HG03378 (cell line): Measurements from ENCODE around the gene MICAL3.
"Not testable (repeated sequence)": the region's sequence is repeated elsewhere in the genome, so short reads cannot be mapped to it uniquely, and the experiment has no call there.

ENCODE experiments used
- ATAC-seq: cut with Tn5 transposase; IDR thresholded peaks from one replicate; pipeline ENCODE4 v1.9.1; 2021; ENCODE audit warnings: mild to moderate bottlenecking, moderate library complexity; ENCODE audit not compliant: unreplicated experiment

MICAL3 gene

DNA sequence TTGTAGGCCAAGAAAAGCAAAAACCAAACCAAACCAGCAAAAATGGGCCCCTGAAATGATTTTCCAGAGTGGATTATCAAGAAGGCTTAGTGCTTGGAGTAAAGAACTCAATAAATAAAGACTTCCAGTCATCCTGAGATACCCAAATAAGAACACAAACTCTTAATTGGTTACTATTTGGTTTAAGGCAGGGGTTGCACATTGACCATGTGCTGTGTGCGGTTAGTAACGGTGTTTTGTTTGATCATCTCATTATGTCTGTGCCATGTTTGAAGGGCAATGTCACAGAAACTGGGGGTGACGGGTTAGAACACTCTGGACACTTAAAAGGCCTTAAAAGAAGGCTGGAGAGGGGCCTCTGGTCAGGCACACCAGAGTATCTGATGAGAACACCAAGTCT, 9.7 kb upstream of the MICAL3 start:
- no peak for ATAC-seq

DNA sequence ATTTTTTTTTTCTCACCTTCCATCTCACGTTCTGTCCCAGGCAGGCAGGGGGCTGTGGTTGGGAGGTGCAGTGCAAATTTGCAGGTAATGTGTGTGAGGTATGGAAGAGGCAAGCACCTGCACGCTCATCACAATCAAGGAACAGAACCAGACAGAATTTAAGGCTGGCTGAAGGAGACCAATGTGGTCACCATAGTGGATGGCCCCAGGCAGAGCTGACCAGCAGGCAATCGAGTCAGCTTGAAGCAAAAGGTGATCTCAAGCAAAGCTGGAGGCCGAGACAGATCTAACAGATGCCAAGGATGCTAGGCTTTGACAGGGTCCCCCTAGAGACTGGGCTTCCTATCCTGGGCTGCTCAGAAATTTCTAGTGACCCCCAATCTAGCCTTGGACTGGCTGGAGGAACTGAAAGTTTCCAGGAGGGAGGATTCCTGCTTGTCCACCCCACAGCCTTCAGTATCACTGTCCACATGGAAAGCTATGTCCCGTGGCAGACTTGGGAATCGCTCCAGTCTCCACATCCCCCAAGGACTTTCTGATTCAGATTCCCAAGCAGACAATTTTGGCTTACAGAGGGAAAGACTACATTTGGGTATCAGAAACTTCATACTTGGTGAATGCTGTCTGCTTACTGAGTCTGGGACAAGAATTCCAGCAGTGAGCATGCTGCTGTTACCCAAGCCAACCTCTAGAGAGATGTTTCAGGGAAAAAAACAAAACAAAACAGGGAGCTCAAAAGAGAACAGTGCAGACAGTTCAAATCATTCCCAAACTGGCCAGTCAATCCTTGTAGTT, 9.0 kb upstream of the MICAL3 start:
- ATAC-seq = no peak

DNA sequence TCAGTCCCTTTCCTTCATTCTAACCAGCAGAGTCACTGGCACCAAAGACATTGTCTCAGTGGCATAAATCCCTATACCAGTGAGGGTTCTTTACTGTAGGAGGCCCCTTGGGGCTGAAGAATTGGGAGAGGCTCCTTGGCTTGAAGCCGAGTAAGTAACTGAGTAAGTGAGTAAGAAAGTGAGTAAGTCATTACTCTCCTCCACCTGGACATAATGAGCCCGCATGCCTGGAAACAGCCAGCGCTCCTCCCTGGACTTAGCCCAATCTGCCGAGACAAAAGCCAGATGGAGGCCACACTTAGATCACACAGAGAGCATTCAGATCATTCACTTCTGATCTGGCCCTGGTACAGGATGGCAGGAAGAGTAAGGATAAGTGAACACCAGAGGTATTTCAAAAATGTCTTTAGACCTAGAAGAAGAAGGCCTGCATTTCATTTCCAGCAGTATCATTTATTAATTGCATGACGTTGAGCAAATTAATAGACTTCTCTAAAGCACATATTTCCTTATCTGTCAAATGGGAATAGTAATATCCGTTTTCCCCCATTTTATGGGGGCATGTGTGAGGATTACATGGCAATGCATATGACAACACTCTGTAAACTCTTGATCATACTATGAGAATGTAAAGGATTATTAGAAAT, 8.2 kb upstream of the MICAL3 start:
- no peak for ATAC-seq

DNA sequence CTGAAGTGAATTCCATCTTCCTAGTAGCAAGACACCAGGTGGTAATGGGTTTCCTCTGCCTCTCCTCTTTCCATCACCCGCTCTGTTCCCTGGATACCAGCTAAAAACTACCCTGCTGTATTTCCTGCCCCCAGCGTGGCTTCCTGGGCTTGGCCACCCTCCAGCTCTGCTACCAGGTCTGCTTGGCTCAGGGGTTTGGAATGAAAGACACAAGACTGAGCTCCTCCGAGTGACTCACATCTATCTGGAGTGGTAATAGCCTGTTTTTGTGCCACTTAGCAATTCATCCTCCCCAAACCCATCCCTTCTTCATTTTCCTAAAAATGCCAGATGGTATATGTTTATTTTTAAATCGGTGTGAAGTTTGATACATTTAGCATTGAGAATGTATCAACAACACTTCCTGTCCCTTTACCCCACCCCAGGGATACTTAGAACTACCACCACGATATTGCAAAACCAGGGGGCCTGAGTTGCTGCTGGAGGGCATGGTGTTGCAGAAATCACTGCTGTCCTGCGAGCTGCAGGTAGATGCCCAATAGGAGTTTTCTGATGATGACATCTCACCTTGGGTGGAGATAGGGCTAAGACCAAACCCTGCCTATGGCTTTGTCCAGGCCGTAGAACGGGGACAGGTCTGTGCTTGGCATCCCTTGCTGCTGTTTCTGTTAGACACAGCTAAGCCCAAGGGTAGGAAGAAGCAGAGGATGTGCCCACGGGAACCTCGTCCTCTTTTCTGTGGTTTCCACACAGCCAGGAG, 7.5 kb upstream of the MICAL3 start:
- ATAC-seq = no peak

DNA sequence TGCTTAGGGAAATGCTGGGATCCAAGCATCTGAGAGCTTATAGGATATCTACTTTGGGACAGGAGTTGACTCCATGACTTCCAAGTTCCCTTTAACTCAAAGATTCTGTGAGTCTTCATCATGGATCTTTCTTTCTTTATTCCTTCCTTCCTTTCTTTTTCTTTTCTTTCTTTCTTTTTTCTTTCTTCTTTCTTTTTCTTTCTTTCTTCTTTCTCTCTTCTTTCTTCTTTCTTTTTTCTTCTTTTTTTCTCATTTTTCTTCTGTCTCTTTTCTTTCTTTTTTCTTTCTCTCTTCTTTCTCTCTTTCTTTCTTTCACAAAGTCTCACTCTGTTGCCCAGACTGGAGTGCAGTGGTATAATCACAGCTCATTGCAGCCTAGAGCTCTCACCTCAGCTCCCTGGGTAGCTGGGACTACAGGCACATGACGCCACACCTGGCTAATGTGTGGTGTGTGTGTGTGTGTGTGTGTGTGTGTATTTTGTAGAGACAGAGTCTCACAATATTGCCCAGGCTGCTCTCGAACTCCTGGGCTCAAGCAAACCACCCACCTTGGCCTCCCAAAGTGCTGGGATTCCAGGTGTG, 5.4 kb upstream of the MICAL3 start:
- ATAC-seq = no peak

DNA sequence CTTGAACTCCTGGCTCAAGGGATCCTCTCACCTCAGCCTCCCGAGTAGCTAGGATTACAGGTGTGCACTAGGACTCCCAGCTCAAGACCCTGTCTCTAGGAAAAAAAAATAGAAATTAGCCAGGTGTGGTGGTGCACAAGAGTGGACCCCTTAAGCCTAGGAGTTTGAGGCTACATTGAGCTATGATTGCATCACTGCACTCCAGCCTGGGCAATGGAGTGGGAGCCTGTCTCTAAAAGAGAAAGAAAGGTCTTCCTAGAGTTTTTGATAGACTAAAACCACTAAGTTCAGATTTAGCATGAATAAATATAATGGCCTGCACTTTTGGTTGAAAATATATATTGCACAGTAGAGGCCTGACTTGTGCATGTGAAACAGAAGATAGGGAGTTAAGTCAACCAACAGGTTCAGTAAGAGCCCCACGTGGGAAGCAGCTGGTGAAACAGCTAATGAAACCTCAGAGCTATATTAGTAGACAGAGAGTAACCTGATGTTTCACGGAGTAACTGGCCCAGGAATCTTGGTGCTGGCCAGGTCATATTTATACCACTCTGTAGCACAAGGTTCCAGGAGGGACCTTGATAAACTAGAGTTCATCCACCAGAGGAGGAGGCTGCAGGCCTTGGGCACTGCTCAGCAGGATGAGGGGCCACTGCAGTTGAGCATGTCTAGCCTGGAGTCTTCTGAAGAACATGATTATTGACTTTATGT, 4.6 kb upstream of the MICAL3 start:
- no peak for ATAC-seq

DNA sequence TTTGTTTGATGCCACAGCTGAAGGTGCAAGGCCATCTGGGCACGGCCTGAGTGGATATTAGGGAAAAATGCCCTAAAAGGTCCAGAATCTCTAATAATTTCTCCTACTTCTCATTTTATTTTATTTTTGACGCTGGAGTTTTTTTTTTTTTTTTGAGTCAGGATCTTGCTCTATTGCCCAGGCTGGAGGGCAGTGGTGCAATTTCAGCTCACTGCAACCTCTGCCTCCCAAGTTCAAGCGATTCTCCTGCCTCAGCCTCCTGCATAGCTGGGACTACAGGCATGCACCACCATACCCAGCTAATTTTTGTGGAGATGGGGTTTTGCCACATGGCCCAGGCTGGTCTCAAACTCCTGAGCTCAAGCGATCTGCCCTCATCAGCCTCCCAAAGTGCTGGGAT, 1.5 kb upstream of the MICAL3 start:
- not testable (repeated sequence) for ATAC-seq

DNA sequence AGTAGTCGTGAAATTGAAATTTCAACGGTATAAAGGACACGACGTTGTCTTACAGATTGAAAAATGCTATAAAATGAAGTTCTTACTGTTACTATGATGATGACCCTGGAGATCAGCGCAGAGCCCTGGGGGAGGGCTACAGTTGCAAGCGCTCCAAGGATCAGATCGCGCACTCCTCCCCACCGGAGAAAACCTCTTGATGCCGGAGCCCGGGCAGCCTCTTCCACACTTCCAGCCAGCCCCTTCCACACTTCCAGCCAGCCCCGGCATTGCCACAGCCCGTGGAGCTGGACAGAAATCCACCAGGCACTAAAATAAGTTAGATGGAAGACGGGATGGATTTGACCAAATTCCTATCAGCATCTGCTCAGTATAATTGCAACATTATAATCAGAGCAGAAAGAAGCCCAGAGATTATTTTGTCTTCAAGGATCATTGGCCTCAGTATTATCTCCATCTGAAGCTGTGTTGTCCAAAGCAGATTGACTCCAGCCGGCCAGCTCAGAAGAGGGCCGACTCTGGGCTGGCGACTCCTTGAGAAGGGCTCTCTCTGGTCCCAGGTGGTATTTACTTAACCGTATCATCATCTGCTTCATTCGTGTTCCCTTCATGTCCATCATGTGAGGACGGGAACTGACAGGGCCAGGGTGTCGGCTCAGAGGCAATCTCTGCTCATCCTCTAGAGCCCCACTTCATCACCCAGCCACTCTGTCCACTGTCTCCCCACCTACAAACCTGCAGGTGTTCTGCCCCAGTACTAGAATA, 777 bp upstream of the MICAL3 start:
- ATAC-seq = no peak

DNA sequence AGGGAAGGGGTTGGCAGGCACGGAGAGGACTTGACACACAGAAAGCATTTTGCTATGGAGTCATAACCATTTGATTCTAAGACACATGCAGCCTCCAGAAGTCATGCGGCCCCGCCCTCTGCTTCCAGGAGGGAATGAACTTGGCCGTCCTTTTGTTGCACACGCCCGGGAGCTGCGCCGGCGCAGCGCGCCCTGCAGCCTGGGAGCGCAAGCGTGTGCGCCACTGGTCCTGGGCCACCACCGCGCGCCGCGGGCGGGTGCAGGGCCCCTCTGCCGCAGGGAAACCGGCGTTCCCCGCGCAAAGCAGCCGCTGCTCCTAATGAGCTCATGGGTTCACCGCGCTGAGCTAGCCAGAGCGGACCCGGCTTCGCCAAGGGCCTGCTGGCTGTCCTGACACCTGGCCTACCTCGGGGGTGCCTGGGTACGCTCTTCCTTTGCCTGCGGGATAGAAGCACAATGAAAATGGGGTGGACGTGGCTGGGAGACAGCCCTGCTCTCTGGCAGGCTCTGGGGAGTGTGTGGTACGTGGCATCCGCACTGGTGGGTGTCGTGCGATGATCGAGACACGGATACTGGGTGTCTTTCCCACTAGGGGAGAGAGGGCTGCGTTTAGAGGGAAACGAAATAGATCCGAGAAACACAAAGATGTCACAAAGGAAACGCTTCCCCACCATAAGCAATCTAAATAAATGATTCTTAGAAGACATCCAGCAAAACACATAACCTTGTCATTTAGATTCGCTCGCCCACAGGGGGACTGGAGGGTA, 669 bp downstream of the MICAL3 start:
- ATAC-seq = no peak

DNA sequence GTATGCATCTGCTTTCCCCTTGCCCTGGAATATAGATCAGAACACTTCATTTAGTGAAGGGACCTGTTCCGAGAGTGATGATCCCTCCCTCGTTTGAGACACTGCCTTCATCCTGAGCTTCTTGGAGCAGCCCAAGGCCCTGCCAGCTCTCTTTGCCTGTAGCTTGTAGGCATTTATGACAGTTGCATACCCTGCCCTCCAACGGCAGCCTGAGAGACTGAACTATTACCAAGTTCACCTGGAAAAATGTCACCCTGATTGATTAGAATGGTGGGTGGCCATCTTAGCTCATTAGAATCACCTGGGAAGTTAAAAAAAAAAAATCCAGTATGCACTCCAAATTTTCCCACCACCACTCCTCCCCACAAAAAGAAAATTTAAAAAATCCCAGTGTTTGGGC, 1.5 kb downstream of the MICAL3 start:
- ATAC-seq = no peak

DNA sequence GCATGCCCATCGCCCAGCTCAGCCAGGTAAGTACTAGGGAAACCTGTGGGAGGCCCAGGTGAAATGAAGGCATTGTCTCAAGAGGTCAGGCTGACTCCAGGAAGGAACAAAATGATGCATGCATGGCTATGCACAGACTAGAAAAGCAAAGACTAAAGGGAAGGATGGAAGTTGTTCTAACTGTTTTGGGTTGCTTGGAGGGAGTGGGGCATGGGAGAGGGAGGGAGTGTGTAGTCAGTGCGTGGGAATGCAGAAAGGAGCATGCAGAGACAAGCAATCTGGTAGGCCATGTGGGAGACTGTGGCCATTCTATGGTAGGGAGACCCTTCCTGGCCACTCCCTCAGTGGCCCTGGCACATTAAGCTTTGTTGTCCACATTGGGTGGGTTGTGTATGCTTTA, 2.9 kb downstream of the MICAL3 start:
- no peak for ATAC-seq

DNA sequence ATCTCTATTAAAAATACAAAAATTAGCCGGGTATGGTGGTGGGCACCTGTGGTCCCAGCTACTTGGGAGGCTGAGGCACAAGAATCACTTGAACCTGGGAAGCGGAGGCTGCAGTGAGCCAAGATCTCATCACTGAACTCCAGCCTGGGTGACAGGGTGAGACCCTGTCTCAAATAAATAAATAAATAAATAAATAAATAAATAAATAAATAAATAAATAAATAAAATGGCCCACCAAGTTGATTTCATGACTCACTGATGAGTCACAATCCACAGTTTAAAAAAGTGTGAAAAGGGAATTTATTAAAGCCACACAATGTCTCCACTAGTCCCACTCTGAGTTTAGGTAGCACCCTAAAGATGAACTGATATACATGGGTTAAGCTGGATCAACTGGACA, 3.6 kb downstream of the MICAL3 start:
- ATAC-seq = not testable (repeated sequence)

DNA sequence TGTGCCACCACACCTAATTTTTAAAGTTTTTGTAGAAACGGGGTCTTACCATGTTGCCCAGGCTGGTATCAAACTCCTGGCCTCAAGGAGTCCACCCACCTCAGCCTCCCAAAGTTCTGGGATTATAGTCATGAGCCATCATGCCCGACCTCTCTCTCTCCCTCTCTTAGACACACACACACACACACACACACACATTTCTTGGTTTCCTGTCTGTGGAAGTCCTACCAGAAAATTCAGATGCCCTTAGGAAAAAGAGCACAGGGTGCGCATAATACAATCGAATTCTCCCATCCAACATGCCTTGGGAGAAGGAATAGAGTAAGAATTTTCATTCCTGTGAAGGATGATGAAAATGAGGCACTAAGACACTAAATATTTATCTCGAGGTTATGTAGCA, 10.4 kb downstream of the MICAL3 start:
- ATAC-seq = no peak

DNA sequence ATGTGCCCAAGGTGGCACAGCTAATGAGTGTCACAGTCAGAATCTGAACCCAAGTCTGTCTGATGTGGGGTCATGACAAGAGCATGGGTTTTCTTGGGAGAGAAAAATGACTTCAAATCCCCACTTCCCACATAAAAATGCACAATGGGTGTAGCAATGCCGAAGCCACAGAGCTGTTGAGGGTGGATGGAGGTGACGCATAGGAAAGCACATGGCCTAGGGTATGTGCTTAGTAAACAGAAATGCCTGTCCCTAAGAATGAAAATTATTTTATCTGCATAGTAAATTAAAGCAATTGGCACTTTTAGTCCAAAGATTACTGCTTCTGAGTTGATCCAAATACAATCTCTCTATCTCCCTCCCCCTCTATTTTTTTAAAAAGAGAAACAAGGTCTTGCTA, 10.9 kb downstream of the MICAL3 start:
- ATAC-seq = no peak

DNA sequence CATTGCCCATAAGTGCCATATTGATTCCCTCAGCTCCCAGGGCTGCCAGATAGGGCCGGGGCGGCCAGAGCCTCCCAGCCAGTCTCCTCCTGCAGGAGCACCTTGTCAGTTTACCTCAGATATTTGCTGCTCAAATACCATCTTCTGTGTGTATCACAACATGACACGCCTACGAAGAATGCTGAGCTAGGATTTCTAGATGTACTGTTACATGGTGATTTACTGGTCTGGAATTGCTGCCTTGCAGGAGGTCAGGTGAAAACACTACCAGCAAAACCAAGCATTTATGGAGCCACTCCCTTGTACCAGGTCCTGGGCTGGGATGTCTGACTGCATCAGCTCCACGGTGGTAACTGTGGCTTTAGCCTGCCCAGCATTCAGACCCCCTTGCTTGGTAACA, 11.8 kb downstream of the MICAL3 start:
- no peak for ATAC-seq

DNA sequence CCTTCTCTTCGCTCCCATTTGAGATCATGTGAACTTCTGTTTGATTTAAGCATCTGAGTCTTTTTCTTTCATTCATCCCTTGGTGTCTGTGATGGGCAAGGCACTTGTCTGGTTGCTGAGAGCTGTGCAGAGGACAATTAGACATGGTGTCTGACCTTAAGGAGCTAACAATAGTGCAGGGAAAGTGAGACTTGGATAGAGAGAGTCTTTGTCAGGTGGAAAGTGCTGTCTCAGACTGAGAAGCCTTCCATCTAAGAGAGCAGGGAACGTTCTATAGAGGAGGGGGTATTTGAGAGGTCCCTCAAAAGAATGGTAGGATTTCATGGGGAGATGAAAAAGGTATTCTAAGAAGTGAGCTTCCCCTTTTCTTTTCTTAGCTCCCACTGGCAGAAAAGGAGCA, 14.1 kb downstream of the MICAL3 start:
- no peak for ATAC-seq

DNA sequence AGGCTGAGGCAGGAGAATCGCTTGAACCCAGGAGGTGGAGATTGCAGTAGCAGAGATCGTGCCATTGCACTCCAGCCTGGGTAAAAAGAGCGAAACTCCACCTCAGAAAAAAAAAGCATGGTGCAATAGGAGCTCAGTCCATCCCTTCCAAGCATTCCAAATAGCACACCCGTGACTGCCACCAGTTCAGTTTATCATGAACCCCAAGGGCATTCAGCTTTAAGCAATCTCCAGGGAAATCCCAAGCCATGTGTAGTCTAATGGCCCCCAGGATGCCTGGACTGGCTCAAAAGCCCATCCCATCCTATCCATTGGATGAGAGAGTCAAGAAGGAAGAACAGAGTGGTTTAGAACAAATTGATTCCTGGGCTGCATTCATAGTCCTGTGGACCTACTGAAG, 16.2 kb downstream of the MICAL3 start:
- no peak for ATAC-seq

DNA sequence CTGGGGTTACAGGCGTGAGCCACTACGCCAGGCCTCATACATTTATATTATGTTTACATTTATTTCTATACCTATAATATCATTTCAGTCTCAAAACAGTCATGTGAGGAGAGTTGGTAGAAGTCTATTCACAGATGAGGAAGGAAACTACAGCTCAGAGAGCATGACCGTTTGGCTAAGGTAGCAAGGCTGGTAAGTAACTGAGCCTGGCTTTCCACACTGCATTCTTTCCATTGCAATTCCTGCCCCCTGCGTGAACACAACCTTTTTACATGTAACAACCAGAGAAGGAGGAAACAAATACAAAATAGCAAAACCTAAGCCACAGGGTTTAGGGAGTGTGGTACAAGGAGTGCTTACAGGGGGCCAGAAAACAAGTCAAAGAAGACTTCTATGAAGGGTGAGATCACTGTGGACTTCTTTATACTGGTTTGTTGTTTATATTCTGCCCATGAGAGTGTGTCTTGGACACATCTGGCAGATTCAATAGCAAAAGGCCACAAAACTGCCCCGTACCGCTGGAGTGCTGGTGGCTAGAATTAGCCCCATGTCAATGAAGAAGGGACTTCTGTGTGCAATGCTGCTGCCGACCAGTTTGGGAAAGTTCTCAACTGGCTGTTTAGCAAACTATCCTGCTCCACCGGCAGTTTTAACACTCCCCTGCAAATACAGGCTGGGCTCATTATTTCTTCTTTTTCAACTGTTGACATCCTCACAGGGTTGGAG, 19.0 kb downstream of the MICAL3 start:
- no peak for ATAC-seq

DNA sequence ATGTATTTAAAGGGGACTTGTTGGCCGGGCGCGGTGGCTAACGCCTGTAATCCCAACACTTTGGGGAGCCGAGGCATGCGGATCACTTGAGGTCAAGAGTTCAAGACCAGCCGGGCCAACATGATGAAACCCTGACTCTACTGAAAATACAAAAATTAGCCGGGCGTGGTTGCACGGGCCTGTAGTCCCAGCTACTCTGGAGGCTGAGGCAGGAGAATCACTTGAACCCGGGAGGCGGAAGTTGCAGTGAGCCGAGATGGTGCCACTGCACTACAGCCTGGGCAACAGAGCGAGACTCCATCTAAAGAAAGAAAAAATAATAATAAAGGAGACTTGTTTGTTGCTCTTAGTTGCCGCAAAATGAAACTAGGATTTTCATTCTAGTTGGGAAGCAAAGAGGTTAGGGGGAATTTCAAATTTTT, 22.5 kb downstream of the MICAL3 start:
- ATAC-seq = not testable (repeated sequence)
